Esophagus (tissue), 2 donors: ENCODE data around the gene PDE1C. TPM values are rescaled to one million over a fixed set of nuclear protein-coding genes. Genes with fewer than 3 reads are reported as not detected.

Experiments used
- H3K27ac ChIP-seq, 2 donors: one replicate each; pipeline ENCODE4 v1.5.1; 2013; ENCODE audit warnings: low read depth in 2 of 2, mild to moderate bottlenecking in 2 of 2, inconsistent platforms in 1 of 2, low read length in 1 of 2, moderate library complexity in 1 of 2
- H3K27me3 ChIP-seq, 2 donors: one replicate each; pipeline ENCODE4 v1.6.1; 2013; ENCODE audit warnings: low read length in 2 of 2, control low read depth in 1 of 2, mild to moderate bottlenecking in 1 of 2; ENCODE audit not compliant: insufficient read depth in 2 of 2, control insufficient read depth in 1 of 2
- H3K36me3 ChIP-seq, 2 donors: one replicate each; pipeline ENCODE4 v1.6.1; 2013; ENCODE audit warnings: low read length in 1 of 2; ENCODE audit not compliant: control insufficient read depth in 2 of 2, insufficient read depth in 2 of 2
- H3K4me1 ChIP-seq, 2 donors: one replicate each; pipeline ENCODE4 v1.6.1; 2013; ENCODE audit warnings: low read length in 1 of 2; ENCODE audit not compliant: control insufficient read depth in 2 of 2, insufficient read depth in 2 of 2
- H3K4me3 ChIP-seq, 2 donors: one replicate each; pipeline ENCODE4 v1.5.1; 2013; ENCODE audit warnings: low read length in 2 of 2, mild to moderate bottlenecking in 2 of 2, low read depth in 1 of 2, moderate library complexity in 1 of 2
- H3K9me3 ChIP-seq, 2 donors: one replicate each; pipeline ENCODE4 v1.6.1; 2013; ENCODE audit warnings: mild to moderate bottlenecking in 2 of 2, low read depth in 1 of 2, low read length in 1 of 2, moderate library complexity in 1 of 2; ENCODE audit not compliant: control insufficient read depth in 2 of 2, insufficient read depth in 1 of 2
- WGBS, 2 donors: extraction: QIAGEN DNeasy Blood & Tissue Kit; methylation state at CpG; one replicate each; pipeline ENCODE4 v1.1.7; 2013; 5-methylcytosine and 5-hydroxymethylcytosine counted together
- polyA plus RNA-seq, 2 donors: library from polyadenylated mRNA; stranded (reverse); fragments of 200-250 nt; gene quantifications; one replicate each; pipeline ENCODE4 v1.2.3, GENCODE V29; 2013
- donor health status: healthy with polysubstance abuse.
- donor health status: Bipolar disorder and iron deficiency.

The PDE1C gene
- polyA plus RNA-seq, 2 donors: 1.9 to 2.2 TPM

GRCh38 chr7:31741852-31742251 is 328.4 kb downstream of the PDE1C start:
- H3K27ac ChIP-seq: no peak overlapping the region
- H3K9me3 ChIP-seq: no peaks in the 10 kb centered on the region
- no peaks in the 10 kb centered on the region for H3K4me1 ChIP-seq
- no peak overlapping the region for H3K4me3 ChIP-seq
- H3K36me3 ChIP-seq: no peaks in the 10 kb centered on the region
- no peaks in the 10 kb centered on the region for H3K27me3 ChIP-seq
- WGBS, 2 donors: 62 to 69% methylated on average over 4 of the region's 4 CpGs

GRCh38 chr7:31735991-31736982 is 333.9 kb downstream of the PDE1C start:
- 40 to 48% methylated on average over 11 of the region's 11 CpGs for WGBS, 2 donors
- no peak overlapping the region for H3K27ac ChIP-seq
- H3K27me3 ChIP-seq: no peaks in the 10 kb centered on the region
- no peak overlapping the region for H3K4me3 ChIP-seq
- H3K9me3 ChIP-seq: no peaks in the 10 kb centered on the region
- no peaks in the 10 kb centered on the region for H3K36me3 ChIP-seq
- no peaks in the 10 kb centered on the region for H3K4me1 ChIP-seq

GRCh38 chr7:31734456-31734855 is 335.8 kb downstream of the PDE1C start:
- Histone ChIP-seq H3K9me3 (no peaks in the 10 kb centered on the region), H3K4me1 (no peaks in the 10 kb centered on the region), H3K36me3 (no peaks in the 10 kb centered on the region), H3K27ac (no peak overlapping the region), H3K4me3 (no peak overlapping the region), H3K27me3 (no peaks in the 10 kb centered on the region)
- WGBS, 2 donors: 45 to 50% methylated on average over 5 of the region's 5 CpGs

- no peak overlapping the region for H3K4me3 ChIP-seq
- no peaks in the 10 kb centered on the region for H3K27me3 ChIP-seq
- no peaks in the 10 kb centered on the region for H3K36me3 ChIP-seq
- H3K27ac ChIP-seq: no peak overlapping the region
- WGBS, 2 donors: 53% methylated on average over 3 of the region's 3 CpGs
- no peaks in the 10 kb centered on the region for H3K4me1 ChIP-seq
- H3K9me3 ChIP-seq: no peaks in the 10 kb centered on the region
Measured at GRCh38 chr7:31729195-31729804, 340.9 kb downstream of the PDE1C start.

GRCh38 chr7:31724696-31725095 is 345.5 kb downstream of the PDE1C start:
- Histone ChIP-seq H3K27ac (no peak overlapping the region), H3K36me3 (no peaks in the 10 kb centered on the region), H3K9me3 (no peaks in the 10 kb centered on the region), H3K4me1 (no peaks in the 10 kb centered on the region), H3K27me3 (no peaks in the 10 kb centered on the region), H3K4me3 (no peak overlapping the region)
- 60 to 67% methylated on average over 3 of the region's 3 CpGs for WGBS, 2 donors

GRCh38 chr7:31720366-31720765 is 349.8 kb downstream of the PDE1C start:
- no peaks in the 10 kb centered on the region for H3K9me3 ChIP-seq

GRCh38 chr7:31716355-31716754 is 353.9 kb downstream of the PDE1C start:
- Histone ChIP-seq H3K4me3 (no peak overlapping the region), H3K9me3 (no peaks in the 10 kb centered on the region), H3K27me3 (no peaks in the 10 kb centered on the region), H3K36me3 (no peaks in the 10 kb centered on the region), H3K4me1 (no peaks in the 10 kb centered on the region), H3K27ac (no peak overlapping the region)
- 45 to 54% methylated on average over 1 of the region's 1 CpG for WGBS, 2 donors

More at GRCh38 chr7:31720366-31720765, 349.8 kb downstream of the PDE1C start:
- Histone ChIP-seq H3K4me3 (no peak overlapping the region), H3K27ac (no peak overlapping the region), H3K36me3 (no peaks in the 10 kb centered on the region), H3K27me3 (no peaks in the 10 kb centered on the region), H3K4me1 (no peaks in the 10 kb centered on the region)
- WGBS, 2 donors: 74% methylated on average over 8 of the region's 8 CpGs

- H3K36me3 ChIP-seq: no peaks in the 10 kb centered on the region
- H3K9me3 ChIP-seq: no peaks in the 10 kb centered on the region
- no peaks in the 10 kb centered on the region for H3K27me3 ChIP-seq
- no peak overlapping the region for H3K4me3 ChIP-seq
- H3K27ac ChIP-seq: no peak overlapping the region
- 57 to 61% methylated on average over 1 of the region's 1 CpG for WGBS, 2 donors
- H3K4me1 ChIP-seq: no peaks in the 10 kb centered on the region
Measured at GRCh38 chr7:31710171-31710570, 360.0 kb downstream of the PDE1C start.

- H3K27me3 ChIP-seq: no peaks in the 10 kb centered on the region
- WGBS, 2 donors: 50 to 54% methylated on average over 5 of the region's 5 CpGs
- no peaks in the 10 kb centered on the region for H3K36me3 ChIP-seq
Measured at GRCh38 chr7:31707089-31707488, 363.1 kb downstream of the PDE1C start.

More at GRCh38 chr7:31707089-31707488, 363.1 kb downstream of the PDE1C start:
- Histone ChIP-seq H3K4me3 (no peak overlapping the region), H3K9me3 (no peaks in the 10 kb centered on the region), H3K4me1 (no peaks in the 10 kb centered on the region), H3K27ac (no peak overlapping the region)
